C4-2B (cell line): Measurements from ENCODE around the gene DGCR8.

Source experiments
- H3K27ac ChIP-seq: fragments of 450-650 bp; 2 replicates; pipeline ENCODE4 v1.5.1; 2017
- CTCF ChIP-seq: fragments of 450-650 bp; conservative IDR thresholded peaks from 2 replicates; pipeline ENCODE4 v1.5.1; 2017; ENCODE audit warnings: mild to moderate bottlenecking
- ZFX ChIP-seq: fragments of 450-650 bp; IDR thresholded peaks from 2 replicates; pipeline ENCODE4 v1.6.1; 2017

Gene DGCR8

DNA sequence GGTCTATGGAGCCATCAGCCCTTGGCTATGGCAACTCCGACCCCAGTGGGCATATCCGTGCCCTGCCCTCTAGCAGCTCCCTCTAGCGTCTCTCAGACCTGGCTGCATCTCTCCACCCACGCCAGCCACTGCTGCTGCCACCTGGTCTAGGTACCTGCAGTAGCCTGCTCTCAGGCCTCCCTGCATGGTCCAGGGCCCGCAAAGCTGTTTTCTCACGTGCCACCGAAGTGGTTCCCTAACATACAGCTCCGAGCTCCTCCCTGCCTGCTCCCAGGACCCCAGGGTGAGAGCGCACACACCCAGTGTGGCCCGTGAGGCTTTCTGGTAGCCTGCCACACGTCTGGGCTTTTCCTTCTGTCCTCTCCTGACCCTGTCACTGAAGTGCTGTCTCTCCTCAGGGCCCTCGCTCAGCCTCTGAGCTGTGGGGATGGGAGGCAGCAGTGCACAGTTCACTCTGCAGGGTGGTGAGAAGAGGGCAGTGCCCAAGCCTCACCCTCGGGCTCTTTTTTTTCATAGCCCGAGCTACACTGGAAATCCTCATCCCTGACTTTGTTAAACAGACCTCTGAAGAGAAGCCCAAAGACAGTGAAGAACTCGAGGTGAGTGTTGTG lies 14.3 kb downstream of the DGCR8 start:
- no peak overlapping the region for H3K27ac ChIP-seq
- no peak for TF ChIP-seq CTCF
- TF ChIP-seq ZFX: no peak

DNA sequence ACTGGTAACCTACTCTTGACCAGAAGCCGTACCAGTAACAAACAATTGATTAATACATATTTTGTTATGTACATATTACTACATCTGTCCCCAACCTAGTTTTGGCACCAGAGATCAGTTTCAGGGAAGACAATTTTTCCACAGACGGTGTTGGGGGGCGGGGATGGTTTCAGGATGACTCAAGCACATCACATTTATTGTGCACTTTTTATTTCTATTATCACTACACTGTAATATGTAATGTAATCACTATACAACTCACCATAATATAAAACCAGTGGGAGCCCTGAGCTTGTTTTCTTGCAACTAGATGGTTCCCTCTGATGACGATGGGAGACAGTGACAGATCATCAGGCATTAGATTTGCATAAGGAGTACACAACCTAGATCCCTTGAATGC lies 15.5 kb downstream of the DGCR8 start:
- no peak for TF ChIP-seq CTCF
- TF ChIP-seq ZFX: no peak
- no peak overlapping the region for H3K27ac ChIP-seq

DNA sequence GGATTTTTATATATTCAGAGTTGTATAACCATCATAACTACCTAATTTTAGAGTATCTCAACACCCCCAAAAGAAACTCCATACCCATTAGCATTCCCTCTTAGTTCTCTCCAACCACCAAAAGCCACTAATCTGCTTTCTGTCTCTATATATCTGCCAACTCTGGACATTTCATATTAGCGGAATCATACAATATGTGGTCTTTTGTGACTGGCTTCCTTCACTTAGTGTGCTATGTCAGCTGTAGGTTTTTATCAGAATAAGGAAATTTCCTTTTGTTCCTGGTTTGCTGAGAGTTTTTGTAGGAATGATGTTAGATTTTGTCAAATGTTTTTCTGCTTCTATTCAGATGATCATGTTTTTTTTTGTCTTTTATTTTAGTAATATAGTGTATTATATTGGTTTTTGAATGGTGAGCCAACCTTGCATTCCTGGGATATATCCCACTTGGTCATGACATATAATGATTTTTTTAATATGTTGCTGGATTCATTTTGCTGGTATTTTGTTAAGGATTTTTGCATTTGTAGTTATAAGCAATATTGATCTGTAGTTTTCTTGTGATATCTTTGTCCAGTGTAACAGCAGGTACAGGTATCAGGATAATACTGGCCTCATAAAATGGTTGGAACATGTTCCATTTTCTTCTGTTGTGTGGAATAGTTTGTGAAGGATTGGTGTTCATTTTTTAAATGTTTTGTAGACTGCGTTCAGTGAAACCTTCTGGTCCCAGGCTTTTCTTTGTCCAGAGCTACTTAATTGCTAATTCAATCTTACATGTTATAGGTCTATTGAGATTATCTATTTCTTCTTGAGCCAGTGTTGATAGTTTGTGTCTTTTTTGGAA lies 16.8 kb downstream of the DGCR8 start:
- H3K27ac ChIP-seq: no peak overlapping the region
- TF ChIP-seq CTCF (no peak), ZFX (no peak)

DNA sequence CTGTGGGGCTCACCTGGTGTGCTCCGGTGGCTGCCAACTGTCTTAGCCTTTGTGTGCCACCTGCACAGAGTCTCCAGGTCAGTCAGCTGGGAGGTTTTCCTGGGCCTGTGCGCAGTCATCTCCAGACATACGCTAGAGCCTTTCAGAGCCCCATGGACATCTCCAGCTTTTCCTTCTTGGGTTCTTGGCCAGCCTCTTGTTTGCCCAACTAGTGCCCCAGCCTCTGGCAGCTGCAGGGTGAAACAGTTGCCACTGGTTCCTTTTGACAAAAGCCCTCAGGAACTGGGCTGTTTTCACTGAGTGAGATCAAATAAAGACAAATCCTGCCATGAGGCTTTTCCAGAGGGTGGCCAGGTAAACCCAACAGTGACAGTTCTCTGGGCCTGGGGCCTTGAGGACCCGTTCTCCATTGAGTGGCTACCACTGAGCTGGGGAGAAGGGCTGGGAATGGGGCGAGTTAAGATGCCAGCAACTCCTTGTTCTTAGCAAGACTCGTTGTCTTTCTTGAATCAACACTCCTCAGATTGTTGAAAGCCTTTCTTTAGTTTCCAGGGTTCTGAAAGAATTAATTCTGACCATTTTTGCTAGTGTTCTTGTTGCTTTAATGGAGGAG lies 19.2 kb downstream of the DGCR8 start:
- TF ChIP-seq CTCF (no peak), ZFX (no peak)
- H3K27ac ChIP-seq: no peak overlapping the region

DNA sequence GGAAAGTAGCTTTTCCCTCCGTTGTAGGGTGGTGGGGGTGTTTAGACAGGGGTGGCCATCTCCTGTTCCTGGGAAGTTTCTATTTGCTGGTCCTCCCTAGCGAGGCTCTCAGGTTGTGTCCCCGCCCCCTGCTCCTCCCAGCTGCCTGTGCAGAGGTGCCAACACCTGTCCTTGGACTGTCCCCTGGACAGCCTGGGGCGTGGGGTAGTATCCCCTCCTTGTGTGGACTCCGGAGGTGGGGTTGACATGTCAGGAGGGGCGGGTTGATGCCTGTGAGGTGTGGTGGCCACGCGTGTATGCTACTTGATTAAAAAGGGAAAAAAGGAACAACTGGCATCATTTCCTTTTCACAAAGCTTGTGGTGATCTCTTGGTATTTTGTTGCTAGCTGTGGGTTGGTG lies 21.6 kb downstream of the DGCR8 start:
- no peak for TF ChIP-seq ZFX
- no peak for TF ChIP-seq CTCF
- no peak overlapping the region for H3K27ac ChIP-seq

DNA sequence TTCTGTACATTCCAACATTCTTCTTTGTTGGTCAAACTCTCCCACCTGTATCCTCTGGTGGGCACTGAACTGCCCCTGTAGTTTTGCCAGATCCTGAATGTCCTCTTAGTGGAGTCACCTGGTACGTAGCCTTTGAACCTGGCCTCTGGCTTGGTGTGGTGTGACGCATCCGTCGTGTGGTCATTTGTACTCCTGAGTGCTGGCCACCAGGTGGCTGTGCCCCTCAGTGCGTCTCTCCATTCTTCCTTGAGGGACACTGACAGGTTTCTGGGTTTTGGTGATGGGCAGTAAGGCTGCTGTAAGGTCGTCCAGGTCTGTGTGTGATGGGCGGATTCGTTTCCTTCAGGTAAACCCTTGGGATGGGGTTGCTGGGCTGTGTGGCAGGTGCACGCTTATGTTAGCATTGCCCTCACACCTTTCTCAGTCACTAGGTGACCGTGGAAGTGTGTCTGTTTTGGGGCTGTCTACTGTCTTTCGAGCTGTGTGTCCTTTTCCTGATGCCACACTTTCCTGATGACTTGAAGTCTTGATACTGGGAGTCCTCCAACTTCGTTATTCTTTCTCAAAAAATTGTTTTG lies 22.3 kb downstream of the DGCR8 start:
- no peak for TF ChIP-seq ZFX
- TF ChIP-seq CTCF: no peak
- H3K27ac ChIP-seq: no peak overlapping the region
